HEK293 (cell line): ENCODE results near the gene BTRC.
"Not testable (repeated sequence)": the region's sequence is repeated elsewhere in the genome, so short reads cannot be mapped to it uniquely, and the experiment has no call there.

Experiments used
- ZFP69B ChIP-seq: fragments of 450-650 bp; formaldehyde crosslinking; IDR thresholded peaks from 2 replicates; pipeline ENCODE4 v1.5.1; 2016; ENCODE audit warnings: missing biosample characterization, missing genetic modification characterization
- ZNF121 ChIP-seq: fragments of 450-650 bp; formaldehyde crosslinking; IDR thresholded peaks from 2 replicates; pipeline ENCODE4 v1.5.1; 2016; ENCODE audit warnings: missing biosample characterization, missing genetic modification characterization
- ZNF175 ChIP-seq: fragments of 450-650 bp; formaldehyde crosslinking; IDR thresholded peaks from 2 replicates; pipeline ENCODE4 v1.5.1; 2016; ENCODE audit warnings: missing biosample characterization, missing genetic modification characterization
- ZNF266 ChIP-seq: fragments of 450-650 bp; formaldehyde crosslinking; IDR thresholded peaks from 2 replicates; pipeline ENCODE4 v1.5.1; 2016; ENCODE audit warnings: missing biosample characterization, missing genetic modification characterization, low read depth
- ZNF830 ChIP-seq: fragments of 450-650 bp; IDR thresholded peaks from 2 replicates; pipeline ENCODE4 v1.5.0; 2018; ENCODE audit warnings: missing biosample characterization, missing genetic modification characterization, low read depth, mild to moderate bottlenecking, moderate library complexity
- TF ChIP-seq, protein P1 (sequence below): fragments of 450-650 bp; formaldehyde crosslinking; IDR thresholded peaks from 2 replicates; pipeline ENCODE4 v1.5.1; 2016; ENCODE audit warnings: missing biosample characterization, missing genetic modification characterization
- TF ChIP-seq, protein P2 (sequence below): fragments of 450-650 bp; formaldehyde crosslinking; IDR thresholded peaks from 2 replicates; pipeline ENCODE4 v1.5.1; 2016; ENCODE audit warnings: missing biosample characterization, missing genetic modification characterization, borderline replicate concordance
- TF ChIP-seq, protein P3 (sequence below): fragments of 450-650 bp; formaldehyde crosslinking; IDR thresholded peaks from 2 replicates; pipeline ENCODE4 v1.5.1; 2016; ENCODE audit warnings: missing biosample characterization, missing genetic modification characterization
- TF ChIP-seq, protein P4 (sequence below): fragments of 450-650 bp; formaldehyde crosslinking; IDR thresholded peaks from 2 replicates; pipeline ENCODE4 v1.5.1; 2016; ENCODE audit warnings: missing biosample characterization, missing genetic modification characterization
- TF ChIP-seq, protein P5 (sequence below): IDR thresholded peaks from 2 replicates; pipeline ENCODE4 v1.6.1; 2011; ENCODE audit warnings: mild to moderate bottlenecking, low read depth, low read length, borderline replicate concordance

DNA sequence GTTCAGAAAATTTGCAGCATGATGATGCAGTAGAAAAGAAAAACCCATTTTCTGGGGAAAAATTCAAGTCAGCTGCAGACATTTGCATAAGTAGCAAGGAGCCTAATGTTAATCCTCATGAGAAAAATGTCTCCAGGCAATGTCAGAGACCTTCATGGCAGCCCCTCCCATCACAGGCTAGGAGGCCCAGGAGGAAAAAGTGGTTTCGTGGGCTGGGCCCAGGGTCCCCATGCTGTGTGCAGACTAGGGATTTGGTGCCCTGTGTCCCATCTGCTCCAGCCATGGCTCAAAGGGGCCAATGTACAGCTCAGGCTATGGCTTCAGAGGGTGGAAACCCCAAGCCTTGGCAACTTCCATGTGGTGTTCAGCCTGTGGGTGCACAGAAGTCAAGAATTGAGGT is 26.5 kb upstream of the BTRC start:
- TF ChIP-seq, protein P1, sequence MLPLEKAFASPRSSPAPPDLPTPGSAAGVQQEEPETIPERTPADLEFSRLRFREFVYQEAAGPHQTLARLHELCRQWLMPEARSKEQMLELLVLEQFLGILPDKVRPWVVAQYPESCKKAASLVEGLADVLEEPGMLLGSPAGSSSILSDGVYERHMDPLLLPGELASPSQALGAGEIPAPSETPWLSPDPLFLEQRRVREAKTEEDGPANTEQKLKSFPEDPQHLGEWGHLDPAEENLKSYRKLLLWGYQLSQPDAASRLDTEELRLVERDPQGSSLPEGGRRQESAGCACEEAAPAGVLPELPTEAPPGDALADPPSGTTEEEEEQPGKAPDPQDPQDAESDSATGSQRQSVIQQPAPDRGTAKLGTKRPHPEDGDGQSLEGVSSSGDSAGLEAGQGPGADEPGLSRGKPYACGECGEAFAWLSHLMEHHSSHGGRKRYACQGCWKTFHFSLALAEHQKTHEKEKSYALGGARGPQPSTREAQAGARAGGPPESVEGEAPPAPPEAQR (tag by site-specific recombination), result not testable (repeated sequence)
- TF ChIP-seq, protein P2, sequence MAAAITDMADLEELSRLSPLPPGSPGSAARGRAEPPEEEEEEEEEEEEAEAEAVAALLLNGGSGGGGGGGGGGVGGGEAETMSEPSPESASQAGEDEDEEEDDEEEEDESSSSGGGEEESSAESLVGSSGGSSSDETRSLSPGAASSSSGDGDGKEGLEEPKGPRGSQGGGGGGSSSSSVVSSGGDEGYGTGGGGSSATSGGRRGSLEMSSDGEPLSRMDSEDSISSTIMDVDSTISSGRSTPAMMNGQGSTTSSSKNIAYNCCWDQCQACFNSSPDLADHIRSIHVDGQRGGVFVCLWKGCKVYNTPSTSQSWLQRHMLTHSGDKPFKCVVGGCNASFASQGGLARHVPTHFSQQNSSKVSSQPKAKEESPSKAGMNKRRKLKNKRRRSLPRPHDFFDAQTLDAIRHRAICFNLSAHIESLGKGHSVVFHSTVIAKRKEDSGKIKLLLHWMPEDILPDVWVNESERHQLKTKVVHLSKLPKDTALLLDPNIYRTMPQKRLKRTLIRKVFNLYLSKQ (tag by site-specific recombination), result not testable (repeated sequence)
- not testable (repeated sequence) for TF ChIP-seq ZFP69B; ZNF830; ZNF175 (tag by site-specific recombination); ZNF121 (tag by site-specific recombination); ZNF266 (tag by site-specific recombination)
- TF ChIP-seq, protein P3, sequence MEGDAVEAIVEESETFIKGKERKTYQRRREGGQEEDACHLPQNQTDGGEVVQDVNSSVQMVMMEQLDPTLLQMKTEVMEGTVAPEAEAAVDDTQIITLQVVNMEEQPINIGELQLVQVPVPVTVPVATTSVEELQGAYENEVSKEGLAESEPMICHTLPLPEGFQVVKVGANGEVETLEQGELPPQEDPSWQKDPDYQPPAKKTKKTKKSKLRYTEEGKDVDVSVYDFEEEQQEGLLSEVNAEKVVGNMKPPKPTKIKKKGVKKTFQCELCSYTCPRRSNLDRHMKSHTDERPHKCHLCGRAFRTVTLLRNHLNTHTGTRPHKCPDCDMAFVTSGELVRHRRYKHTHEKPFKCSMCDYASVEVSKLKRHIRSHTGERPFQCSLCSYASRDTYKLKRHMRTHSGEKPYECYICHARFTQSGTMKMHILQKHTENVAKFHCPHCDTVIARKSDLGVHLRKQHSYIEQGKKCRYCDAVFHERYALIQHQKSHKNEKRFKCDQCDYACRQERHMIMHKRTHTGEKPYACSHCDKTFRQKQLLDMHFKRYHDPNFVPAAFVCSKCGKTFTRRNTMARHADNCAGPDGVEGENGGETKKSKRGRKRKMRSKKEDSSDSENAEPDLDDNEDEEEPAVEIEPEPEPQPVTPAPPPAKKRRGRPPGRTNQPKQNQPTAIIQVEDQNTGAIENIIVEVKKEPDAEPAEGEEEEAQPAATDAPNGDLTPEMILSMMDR (tag by site-specific recombination), result not testable (repeated sequence)
- TF ChIP-seq, protein P4, sequence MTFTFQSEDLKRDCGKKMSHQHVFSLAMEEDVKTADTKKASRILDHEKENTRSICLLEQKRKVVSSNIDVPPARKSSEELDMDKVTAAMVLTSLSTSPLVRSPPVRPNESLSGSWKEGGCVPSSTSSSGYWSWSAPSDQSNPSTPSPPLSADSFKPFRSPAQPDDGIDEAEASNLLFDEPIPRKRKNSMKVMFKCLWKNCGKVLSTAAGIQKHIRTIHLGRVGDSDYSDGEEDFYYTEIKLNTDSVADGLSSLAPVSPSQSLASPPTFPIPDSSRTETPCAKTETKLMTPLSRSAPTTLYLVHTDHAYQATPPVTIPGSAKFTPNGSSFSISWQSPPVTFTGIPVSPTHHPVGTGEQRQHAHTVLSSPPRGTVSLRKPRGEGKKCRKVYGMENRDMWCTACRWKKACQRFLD, result not testable (repeated sequence)
- TF ChIP-seq, protein P5, sequence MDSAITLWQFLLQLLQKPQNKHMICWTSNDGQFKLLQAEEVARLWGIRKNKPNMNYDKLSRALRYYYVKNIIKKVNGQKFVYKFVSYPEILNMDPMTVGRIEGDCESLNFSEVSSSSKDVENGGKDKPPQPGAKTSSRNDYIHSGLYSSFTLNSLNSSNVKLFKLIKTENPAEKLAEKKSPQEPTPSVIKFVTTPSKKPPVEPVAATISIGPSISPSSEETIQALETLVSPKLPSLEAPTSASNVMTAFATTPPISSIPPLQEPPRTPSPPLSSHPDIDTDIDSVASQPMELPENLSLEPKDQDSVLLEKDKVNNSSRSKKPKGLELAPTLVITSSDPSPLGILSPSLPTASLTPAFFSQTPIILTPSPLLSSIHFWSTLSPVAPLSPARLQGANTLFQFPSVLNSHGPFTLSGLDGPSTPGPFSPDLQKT, result not testable (repeated sequence)
